H9 (cell line): Measurements from ENCODE around the gene DAZAP1. TPM values are rescaled to one million over a fixed set of nuclear protein-coding genes. Genes with fewer than 3 reads are reported as not detected.

Experiments
- DNase-seq: peaks from one replicate; pipeline ENCODE4 v3.0.0-alpha.2; 2017
- H2AFZ ChIP-seq: one replicate; pipeline ENCODE4 v1.6.1; 2013; ENCODE audit warnings: mild to moderate bottlenecking, low read length, control low read depth, moderate library complexity
- H2AK5ac ChIP-seq: 2 replicates; pipeline ENCODE4 v1.6.1; 2013; ENCODE audit warnings: low read length, control low read depth, mixed read lengths; ENCODE audit not compliant: insufficient read length
- H2BK120ac ChIP-seq: one replicate; pipeline ENCODE4 v1.6.1; 2013; ENCODE audit warnings: low read depth, mild to moderate bottlenecking, low read length, control low read depth, inconsistent platforms; ENCODE audit not compliant: poor library complexity, severe bottlenecking
- H2BK12ac ChIP-seq: 2 replicates; pipeline ENCODE4 v1.6.1; 2013; ENCODE audit warnings: low read length, control low read depth, mixed read lengths, low read depth; ENCODE audit not compliant: insufficient read length
- H2BK15ac ChIP-seq: 2 replicates; pipeline ENCODE4 v1.6.1; 2013; ENCODE audit warnings: low read depth, low read length, control low read depth
- H2BK20ac ChIP-seq: one replicate; pipeline ENCODE4 v1.6.1; 2013; ENCODE audit warnings: low read depth, mild to moderate bottlenecking, low read length, control low read depth, inconsistent platforms; ENCODE audit not compliant: poor library complexity, severe bottlenecking
- H2BK5ac ChIP-seq: 2 replicates; pipeline ENCODE4 v1.6.1; 2013; ENCODE audit warnings: low read length, control low read depth, mixed read lengths; ENCODE audit not compliant: insufficient read length
- H3K14ac ChIP-seq: 2 replicates; pipeline ENCODE4 v1.6.1; 2013; ENCODE audit warnings: low read length, control low read depth; ENCODE audit not compliant: insufficient read depth
- H3K18ac ChIP-seq: 2 replicates; pipeline ENCODE4 v1.6.1; 2013; ENCODE audit warnings: low read depth, mild to moderate bottlenecking, mixed read lengths, low read length, control low read depth; ENCODE audit not compliant: insufficient read length
- H3K23ac ChIP-seq: 2 replicates; pipeline ENCODE4 v1.6.1; 2013; ENCODE audit warnings: low read length, control low read depth, mixed read lengths, low read depth; ENCODE audit not compliant: insufficient read length
- H3K23me2 ChIP-seq: 2 replicates; pipeline ENCODE4 v1.6.1; 2013; ENCODE audit warnings: low read depth, mild to moderate bottlenecking, mixed read lengths, low read length, control low read depth; ENCODE audit not compliant: insufficient read length, poor library complexity, severe bottlenecking
- H3K27ac ChIP-seq: 2 replicates; pipeline ENCODE4 v1.5.1; 2013; ENCODE audit warnings: low read length, control low read depth, mixed read lengths, low read depth; ENCODE audit not compliant: insufficient read length
- H3K27me3 ChIP-seq: 2 replicates; pipeline ENCODE4 v1.6.1; 2013; ENCODE audit warnings: low read length, control low read depth, inconsistent platforms; ENCODE audit not compliant: insufficient read depth
- H3K4ac ChIP-seq: 2 replicates; pipeline ENCODE4 v1.6.1; 2013; ENCODE audit warnings: low read depth, mild to moderate bottlenecking, control low read depth, inconsistent platforms, low read length, moderate library complexity
- H3K4me1 ChIP-seq: 2 replicates; pipeline ENCODE4 v1.6.1; 2013; ENCODE audit warnings: low read length, control low read depth, inconsistent platforms; ENCODE audit not compliant: insufficient read depth
- H3K4me2 ChIP-seq: 2 replicates; pipeline ENCODE4 v1.6.1; 2013; ENCODE audit warnings: low read length, control low read depth, mixed read lengths; ENCODE audit not compliant: insufficient read length, insufficient read depth
- H3K56ac ChIP-seq: 2 replicates; pipeline ENCODE4 v1.6.1; 2013; ENCODE audit warnings: low read depth, mild to moderate bottlenecking, mixed read lengths, low read length, control low read depth; ENCODE audit not compliant: insufficient read length
- H3K79me1 ChIP-seq: 2 replicates; pipeline ENCODE4 v1.6.1; 2013; ENCODE audit warnings: low read depth, mild to moderate bottlenecking, moderate library complexity, low read length, control low read depth, inconsistent platforms; ENCODE audit not compliant: insufficient read depth, poor library complexity, severe bottlenecking
- H3K79me2 ChIP-seq: 2 replicates; pipeline ENCODE4 v1.6.1; 2013; ENCODE audit warnings: low read length, control low read depth, inconsistent platforms; ENCODE audit not compliant: insufficient read depth
- H3K9ac ChIP-seq: 2 replicates; pipeline ENCODE4 v1.6.1; 2013; ENCODE audit warnings: low read length, control low read depth, mixed read lengths; ENCODE audit not compliant: insufficient read length; ENCODE audit errors: extremely low read depth
- H3K9me3 ChIP-seq: one replicate; pipeline ENCODE4 v1.6.1; 2013; ENCODE audit warnings: low read depth, low read length, inconsistent platforms; ENCODE audit not compliant: control insufficient read depth
- H3T11ph ChIP-seq: one replicate; pipeline ENCODE4 v1.6.1; 2013; ENCODE audit warnings: mild to moderate bottlenecking, low read length, control low read depth, inconsistent platforms
- H4K20me1 ChIP-seq: one replicate; pipeline ENCODE4 v1.6.1; 2013; ENCODE audit not compliant: control insufficient read depth, insufficient read length, insufficient read depth
- H4K5ac ChIP-seq: 2 replicates; pipeline ENCODE4 v1.6.1; 2013; ENCODE audit warnings: low read depth, mild to moderate bottlenecking, mixed read lengths, low read length, control low read depth; ENCODE audit not compliant: insufficient read length
- H4K8ac ChIP-seq: replicated peaks from 2 replicates; pipeline ENCODE4 v1.6.1; 2013; ENCODE audit warnings: low read length, control low read depth, mixed read lengths, low read depth; ENCODE audit not compliant: insufficient read length
- H4K91ac ChIP-seq: 2 replicates; pipeline ENCODE4 v1.6.1; 2013; ENCODE audit warnings: low read depth, mild to moderate bottlenecking, moderate library complexity, mixed read lengths, low read length, control low read depth; ENCODE audit not compliant: insufficient read length
- H3K27ac Mint-ChIP-seq, 3 experiments: 2 replicates in 2 of 3; 3 replicates in 1 of 3; pipeline ENCODE4 v1.8.0; 2020 to 2021; ENCODE audit warnings: mixed read lengths in 3 of 3, mild to moderate bottlenecking in 1 of 3, moderate library complexity in 1 of 3
- H3K27me3 Mint-ChIP-seq: 2 replicates; pipeline ENCODE4 v1.8.0; 2021; ENCODE audit warnings: low read depth, mild to moderate bottlenecking, moderate library complexity, mixed read lengths
- H3K36me3 Mint-ChIP-seq, 3 experiments: 2 replicates in 2 of 3; 3 replicates in 1 of 3; pipeline ENCODE4 v1.8.0; 2020 to 2021; ENCODE audit warnings: low read depth in 3 of 3, mixed read lengths in 3 of 3; ENCODE audit not compliant: insufficient read depth in 1 of 3
- H3K4me1 Mint-ChIP-seq, 2 experiments: 2 replicates each; pipeline ENCODE4 v1.8.0; 2020; ENCODE audit warnings: mixed read lengths in 2 of 2
- H3K4me3 Mint-ChIP-seq, 2 experiments: 2 replicates in 1 of 2; 3 replicates in 1 of 2; pipeline ENCODE4 v1.8.0; 2020 to 2021; ENCODE audit warnings: mild to moderate bottlenecking in 2 of 2, mixed read lengths in 2 of 2, moderate library complexity in 1 of 2
- H3K9me3 Mint-ChIP-seq, 2 experiments: 2 replicates in 1 of 2; 3 replicates in 1 of 2; pipeline ENCODE4 v1.8.0; 2020; ENCODE audit warnings: mild to moderate bottlenecking in 2 of 2, mixed read lengths in 2 of 2, moderate library complexity in 1 of 2
- CTCF ChIP-seq: fragments of 200-600 bp; sonication (generic); conservative IDR thresholded peaks from 3 replicates; pipeline ENCODE4 v1.8.0; 2021; ENCODE audit warnings: antibody characterized with exemption, mild to moderate bottlenecking
- WGBS: extraction: QIAGEN DNeasy Blood & Tissue Kit; methylation state at CpG from one replicate; pipeline ENCODE4 v1.1.7; 2013; ENCODE audit warnings: missing lambda C conversion rate, low lambda C conversion rate, mixed read lengths; ENCODE audit not compliant: insufficient read length; ENCODE audit errors: extremely low coverage; 5-methylcytosine and 5-hydroxymethylcytosine counted together
- total RNA-seq: library from RNA; stranded (reverse); gene quantifications from 2 replicates; pipeline ENCODE4 v1.2.1, GENCODE V29; 2021

Gene DAZAP1
- total RNA-seq, 1 experiment from 2014 or later = 265 TPM

GRCh38 chr19:1441677-1442438 lies 34.5 kb downstream of the DAZAP1 start:
- H2BK5ac ChIP-seq = no peak overlapping the region
- no peak overlapping the region for H2AK5ac ChIP-seq
- peaks cover 11% of the 10 kb centered on the region; the same call in 1 of the 2 replicates for H3K79me2 ChIP-seq
- no peak overlapping the region for H4K91ac ChIP-seq
- H3K14ac ChIP-seq = no peak overlapping the region
- H2BK20ac ChIP-seq = no peak overlapping the region
- no peak for DNase-seq
- Mint-ChIP-seq H3K4me3 (peak overlapping the region; percentile 29 to 98), H3K27me3 (peaks cover 19% of the 10 kb centered on the region), H3K9me3 (no peaks in the 10 kb centered on the region), H3K4me1 (peaks cover 0 to 22% of the 10 kb centered on the region in 2 experiments), H3K27ac (peak overlapping the region in 1 of 3 experiments; percentile 67; a peak in 2 of 7 replicates), H3K36me3 (peaks cover 29 to 48% (median 41%) of the 10 kb centered on the region in 3 experiments)
- WGBS = no CpG with 5 or more reads among the region's 25 CpGs
- no peak overlapping the region for H4K8ac ChIP-seq
- H3K18ac ChIP-seq = no peak overlapping the region
- no peak overlapping the region for H2BK12ac ChIP-seq
- no peaks in the 10 kb centered on the region for H4K20me1 ChIP-seq
- H3K56ac ChIP-seq = no peak overlapping the region
- H3K4me1 ChIP-seq = no peaks in the 10 kb centered on the region
- H4K5ac ChIP-seq = no peak overlapping the region
- H3K9ac ChIP-seq = no peak overlapping the region
- H3K27ac ChIP-seq = no peak overlapping the region
- no peaks in the 10 kb centered on the region for H3K9me3 ChIP-seq
- H2BK120ac ChIP-seq = no peak overlapping the region
- no peak for TF ChIP-seq CTCF
- H3K4me2 ChIP-seq = no peak overlapping the region
- H3K23ac ChIP-seq = no peak overlapping the region
- H3K23me2 ChIP-seq = peaks cover 5% of the 10 kb centered on the region
- H3K27me3 ChIP-seq = no peaks in the 10 kb centered on the region; the same call in 1 of the 2 replicates
- no peak overlapping the region for H2BK15ac ChIP-seq
- peaks cover 12% of the 10 kb centered on the region for H3K79me1 ChIP-seq
- no peak overlapping the region for H3T11ph ChIP-seq
- H2AFZ ChIP-seq = no peak overlapping the region
- H3K4ac ChIP-seq = no peak overlapping the region
